GM12891 (cell line): ENCODE measurements around the gene FOXA3.

Source experiments
- PAX5 ChIP-seq: IDR thresholded peaks from 2 replicates; pipeline ENCODE4 v1.6.1; 2011; ENCODE audit warnings: low read length, moderate library complexity, mild to moderate bottlenecking; ENCODE audit not compliant: insufficient read depth, severe bottlenecking
- POLR2A ChIP-seq: IDR thresholded peaks from 2 replicates; pipeline ENCODE4 v1.6.1; 2011; ENCODE audit warnings: low read depth, low read length, control low read depth
- POLR2AphosphoS5 ChIP-seq: IDR thresholded peaks from 2 replicates; pipeline ENCODE4 v1.6.1; 2011; ENCODE audit warnings: low read depth, low read length, control low read depth
- POU2F2 ChIP-seq: IDR thresholded peaks from 2 replicates; pipeline ENCODE4 v1.6.1; 2011; ENCODE audit warnings: low read depth, mild to moderate bottlenecking, control low read depth, low read length, moderate library complexity

DNA sequence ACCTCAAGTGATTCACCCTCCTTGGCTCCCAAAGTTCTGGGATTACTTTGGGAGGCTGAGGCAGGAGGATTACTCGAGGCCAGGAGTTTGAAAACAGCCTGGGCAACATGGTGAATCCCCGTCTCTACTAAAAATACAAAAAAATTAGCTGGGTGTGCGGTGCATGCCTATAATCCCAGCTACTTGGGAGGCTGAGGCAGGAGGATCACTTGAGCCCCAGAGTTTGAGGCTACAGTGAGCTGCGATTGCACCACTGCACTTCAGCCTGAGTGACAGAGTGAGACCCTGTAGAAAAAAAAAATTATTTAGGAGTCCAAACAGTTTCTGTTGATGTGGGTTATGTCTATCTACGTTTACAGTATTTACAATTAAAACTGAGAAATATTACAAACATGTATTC, 6.7 kb downstream of the FOXA3 start:
- TF ChIP-seq POLR2A (no peak), POLR2AphosphoS5 (no peak), PAX5 (no peak), POU2F2 (no peak)
